Eye (tissue), 1 donor: ENCODE measurements around the gene LANCL2.
A peak's percentile ranks its signal among the peaks of the same experiment; 100 is the strongest.
"Not testable (repeated sequence)": the region's sequence is repeated elsewhere in the genome, so short reads cannot be mapped to it uniquely, and the experiment has no call there.

Experiments
- DNase-seq: peaks from one replicate; pipeline ENCODE4 v3.0.0-alpha.2; 2015

Gene LANCL2

GRCh38 chr7:55365205-55365674 is at the start of gene LANCL2:
LANCL2 (plus strand) TSS chr7:55365337; CDS start chr7:55366026, 689 bp downstream.
- DNase-seq: peak; percentile 91

GRCh38 chr7:55325371-55325792 is 39.8 kb upstream of the LANCL2 start:
- DNase-seq: no peak

GRCh38 chr7:55326081-55326835 is 38.9 kb upstream of the LANCL2 start:
- peak; percentile 21 for DNase-seq

- DNase-seq: no peak
These were observed 38.1 kb upstream of the LANCL2 start for GRCh38 chr7:55326945-55327626.

GRCh38 chr7:55335151-55335550 is 30.0 kb upstream of the LANCL2 start:
- no peak for DNase-seq

GRCh38 chr7:55335786-55336185 is 29.4 kb upstream of the LANCL2 start:
- DNase-seq: no peak

- DNase-seq: no peak
These were observed 28.6 kb upstream of the LANCL2 start for GRCh38 chr7:55336540-55336939.

GRCh38 chr7:55339033-55340000 is 25.8 kb upstream of the LANCL2 start:
- no peak for DNase-seq

- DNase-seq: no peak
These were observed 22.8 kb upstream of the LANCL2 start for GRCh38 chr7:55342216-55342871.

- no peak for DNase-seq
These were observed 21.9 kb upstream of the LANCL2 start for GRCh38 chr7:55343002-55343781.

GRCh38 chr7:55343860-55344606 is 21.1 kb upstream of the LANCL2 start:
- no peak for DNase-seq

GRCh38 chr7:55344840-55345239 is 20.3 kb upstream of the LANCL2 start:
- no peak for DNase-seq

GRCh38 chr7:55345292-55345691 is 19.8 kb upstream of the LANCL2 start:
- no peak for DNase-seq

- no peak for DNase-seq
These were observed 16.6 kb upstream of the LANCL2 start for GRCh38 chr7:55348502-55348901.

GRCh38 chr7:55349121-55349520 is 16.0 kb upstream of the LANCL2 start:
- no peak for DNase-seq

GRCh38 chr7:55350281-55350680 is 14.9 kb upstream of the LANCL2 start:
- DNase-seq: no peak

GRCh38 chr7:55351263-55351662 is 13.9 kb upstream of the LANCL2 start:
- DNase-seq: no peak

GRCh38 chr7:55352947-55353273 is 12.2 kb upstream of the LANCL2 start:
- not testable (repeated sequence) for DNase-seq

- no peak for DNase-seq
These were observed 4.7 kb upstream of the LANCL2 start for GRCh38 chr7:55360486-55360885.

- DNase-seq: no peak
These were observed 3.6 kb upstream of the LANCL2 start for GRCh38 chr7:55361560-55361959.

- no peak for DNase-seq
These were observed 2.2 kb upstream of the LANCL2 start for GRCh38 chr7:55362927-55363326.
